Panc1 (cell line): ENCODE results near the gene MN1. TPM values are rescaled to one million over a fixed set of nuclear protein-coding genes. Genes with fewer than 3 reads are reported as not detected.

Experiments used
- ATAC-seq: fragments of 200-7000 bp; cut with Tn5 transposase; 2 replicates; pipeline ENCODE4 v1.9.1; 2020; ENCODE audit warnings: mild to moderate bottlenecking, moderate library complexity
- BruUV-seq: library from RNA; stranded (reverse); fragments of 400-500 nt; replicated peaks from 2 replicates; lab custom pipeline; 2021; lab: Mats Ljungman, UMichigan
- CTCF ChIA-PET: fragments of 300-600 bp; sonication (Branson Sonifier 250); formaldehyde crosslinking; loops from one replicate; lab custom pipeline; 2022; ENCODE audit warnings: antibody characterized with exemption; lab: Charles Lee
- POLR2A ChIA-PET: fragments of 300-600 bp; sonication (Branson Sonifier 250); formaldehyde crosslinking; loops from one replicate; lab custom pipeline; 2022; ENCODE audit warnings: antibody characterized with exemption; lab: Charles Lee
- DNase-seq: peaks from one replicate; pipeline ENCODE4 v3.0.0-alpha.2; 2010; ENCODE audit warnings: low read depth, low spot score
- H3K27ac ChIP-seq: 2 replicates; pipeline ENCODE4 v1.5.1; 2011; ENCODE audit warnings: mild to moderate bottlenecking, low read length, inconsistent platforms
- H3K27me3 ChIP-seq: fragments of 200-500 bp; sonication (Bioruptor generic); 2 replicates; pipeline ENCODE4 v1.6.0; 2014; ENCODE audit warnings: low read length, inconsistent platforms; ENCODE audit not compliant: control insufficient read depth, insufficient read depth
- H3K36me3 ChIP-seq: fragments of 200-500 bp; sonication (Bioruptor generic); 2 replicates; pipeline ENCODE4 v1.5.1; 2014; ENCODE audit warnings: inconsistent platforms, mild to moderate bottlenecking, low read length, moderate library complexity; ENCODE audit not compliant: control insufficient read depth, insufficient read depth
- H3K4me1 ChIP-seq: 2 replicates; pipeline ENCODE4 v1.5.1; 2011; ENCODE audit warnings: inconsistent platforms, mild to moderate bottlenecking, low read length, moderate library complexity; ENCODE audit not compliant: control insufficient read depth, insufficient read depth
- H3K4me3 ChIP-seq, 2 experiments: 2 replicates each; pipeline ENCODE4 v1.5.1; 2011 to 2012; ENCODE audit warnings: low read depth in 2 of 2, low read length in 2 of 2, mild to moderate bottlenecking in 2 of 2, inconsistent platforms in 1 of 2, moderate library complexity in 1 of 2
- H3K9me3 ChIP-seq: fragments of 200-500 bp; sonication (Bioruptor generic); 2 replicates; pipeline ENCODE4 v1.5.1; 2014; ENCODE audit warnings: low read depth, mild to moderate bottlenecking, inconsistent platforms, low read length, moderate library complexity; ENCODE audit not compliant: control insufficient read depth, insufficient read depth
- CTCF ChIP-seq: fragments of 450-650 bp; IDR thresholded peaks from 2 replicates; pipeline ENCODE4 v1.5.1; 2017; ENCODE audit warnings: mild to moderate bottlenecking
- POLR2AphosphoS5 ChIP-seq: IDR thresholded peaks from 2 replicates; pipeline ENCODE4 v1.6.1; 2012; ENCODE audit warnings: mild to moderate bottlenecking, low read depth, low read length, moderate library complexity
- REST ChIP-seq, 2 experiments: IDR thresholded peaks; 2 replicates each; pipeline ENCODE4 v1.6.1; 2011 to 2012; ENCODE audit warnings: low read depth in 2 of 2, control low read depth in 1 of 2, low read length in 1 of 2, mild to moderate bottlenecking in 1 of 2, moderate library complexity in 1 of 2; ENCODE audit not compliant: insufficient read depth in 1 of 2
- SIN3A ChIP-seq: IDR thresholded peaks from 2 replicates; pipeline ENCODE4 v1.6.1; 2012; ENCODE audit warnings: low read depth, mild to moderate bottlenecking, low read length, moderate library complexity, borderline replicate concordance; ENCODE audit not compliant: insufficient read depth
- TCF7L2 ChIP-seq: IDR thresholded peaks from 2 replicates; pipeline ENCODE4 v1.6.1; 2011; ENCODE audit warnings: mild to moderate bottlenecking, low read depth, low read length, inconsistent platforms
- in situ Hi-C: cut with HindIII; loops from 2 replicates; pipeline ENCODE4 v1.10.0; 2016; ENCODE audit warnings: low sequenced_read_pairs, low pct_unique_long_range_greater_than_20kb
- intact Hi-C: fragments of 100-400 bp; cut with micrococcal nuclease; formaldehyde crosslinking; loops from one replicate; pipeline ENCODE4 v1.10.0; 2022; ENCODE audit not compliant: unreplicated experiment
- total RNA-seq: library from RNA; stranded (reverse); gene quantifications from one replicate; pipeline ENCODE4 v1.2.1, GENCODE V29; 2021; ENCODE audit not compliant: unreplicated experiment

The MN1 gene
- total RNA-seq, 1 experiment from 2014 or later, result 0.51 TPM

- BruUV-seq, result no TSS peak
- H3K27ac ChIP-seq, result no peak overlapping the region
- no peaks in the 10 kb centered on the region for H3K4me1 ChIP-seq
- H3K4me3 ChIP-seq, result no peak overlapping the region
- H3K27me3 ChIP-seq, result no peaks in the 10 kb centered on the region
- intact Hi-C loops (no loop called here), in situ Hi-C loops (no loop called here)
- no peaks in the 10 kb centered on the region for H3K36me3 ChIP-seq
- ChIA-PET POLR2A (no interaction called here), CTCF (no interaction called here)
- H3K9me3 ChIP-seq, result no peaks in the 10 kb centered on the region
- no peak for DNase-seq
- no peak for ATAC-seq
- TF ChIP-seq TCF7L2 (no peak), POLR2AphosphoS5 (no peak), CTCF (no peak), SIN3A (no peak), REST (IDR thresholded peaks at IDR 0.05; ENCODE audit: insufficient read depth in 1 of 2, low read depth in 2 of 2, low read length in 1 of 2) (no peak)
These were observed 40.6 kb upstream of the MN1 start for GRCh38 chr22:27842201-27842600.

- in situ Hi-C loops, result no loop called here
- TF ChIP-seq POLR2AphosphoS5 (no peak), CTCF (no peak), REST (IDR thresholded peaks at IDR 0.05; ENCODE audit: insufficient read depth in 1 of 2, low read depth in 2 of 2, low read length in 1 of 2) (no peak), TCF7L2 (no peak), SIN3A (no peak)
- ChIA-PET CTCF (no interaction called here), POLR2A (no interaction called here)
- Histone ChIP-seq H3K27me3 (no peaks in the 10 kb centered on the region), H3K4me1 (no peaks in the 10 kb centered on the region), H3K27ac (no peak overlapping the region), H3K36me3 (no peaks in the 10 kb centered on the region), H3K9me3 (no peaks in the 10 kb centered on the region), H3K4me3 (no peak overlapping the region)
- intact Hi-C loops, result no loop called here
- no peak for ATAC-seq
- BruUV-seq, result no TSS peak
- DNase-seq, result no peak
These were observed 38.9 kb upstream of the MN1 start for GRCh38 chr22:27840436-27840835.
